ENCODE measurements around the gene PTRHD1.

DNA sequence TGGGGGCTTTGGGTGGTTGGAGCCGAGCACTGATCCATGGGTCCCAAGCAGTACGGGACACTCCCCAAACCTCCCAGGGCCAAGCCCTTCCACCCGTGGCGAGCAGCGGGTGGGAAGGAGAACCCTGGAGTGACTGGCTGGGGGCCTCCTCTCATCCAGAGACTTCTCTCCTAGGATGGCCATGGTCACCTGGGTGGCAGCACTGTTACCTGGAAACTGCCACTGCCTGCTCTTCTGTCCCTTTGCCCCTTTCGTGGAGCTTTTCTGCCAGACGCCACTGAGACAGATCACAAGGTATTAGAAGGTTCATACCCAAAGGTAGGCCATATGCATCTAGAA lies 27.0 kb upstream of the PTRHD1 start:
- no peak for TF ChIP-seq POLR2A (IDR thresholded peaks at IDR 0.05; ENCODE audit: extremely low read depth, insufficient read length)
- TF ChIP-seq, protein P1, sequence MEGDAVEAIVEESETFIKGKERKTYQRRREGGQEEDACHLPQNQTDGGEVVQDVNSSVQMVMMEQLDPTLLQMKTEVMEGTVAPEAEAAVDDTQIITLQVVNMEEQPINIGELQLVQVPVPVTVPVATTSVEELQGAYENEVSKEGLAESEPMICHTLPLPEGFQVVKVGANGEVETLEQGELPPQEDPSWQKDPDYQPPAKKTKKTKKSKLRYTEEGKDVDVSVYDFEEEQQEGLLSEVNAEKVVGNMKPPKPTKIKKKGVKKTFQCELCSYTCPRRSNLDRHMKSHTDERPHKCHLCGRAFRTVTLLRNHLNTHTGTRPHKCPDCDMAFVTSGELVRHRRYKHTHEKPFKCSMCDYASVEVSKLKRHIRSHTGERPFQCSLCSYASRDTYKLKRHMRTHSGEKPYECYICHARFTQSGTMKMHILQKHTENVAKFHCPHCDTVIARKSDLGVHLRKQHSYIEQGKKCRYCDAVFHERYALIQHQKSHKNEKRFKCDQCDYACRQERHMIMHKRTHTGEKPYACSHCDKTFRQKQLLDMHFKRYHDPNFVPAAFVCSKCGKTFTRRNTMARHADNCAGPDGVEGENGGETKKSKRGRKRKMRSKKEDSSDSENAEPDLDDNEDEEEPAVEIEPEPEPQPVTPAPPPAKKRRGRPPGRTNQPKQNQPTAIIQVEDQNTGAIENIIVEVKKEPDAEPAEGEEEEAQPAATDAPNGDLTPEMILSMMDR (IDR thresholded peaks at IDR 0.05; ENCODE audit: low read depth, low read length): no peak
- TF ChIP-seq, protein P2, sequence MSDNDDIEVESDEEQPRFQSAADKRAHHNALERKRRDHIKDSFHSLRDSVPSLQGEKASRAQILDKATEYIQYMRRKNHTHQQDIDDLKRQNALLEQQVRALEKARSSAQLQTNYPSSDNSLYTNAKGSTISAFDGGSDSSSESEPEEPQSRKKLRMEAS (IDR thresholded peaks at IDR 0.05; ENCODE audit: low read depth, low read length): no peak
